T-cell (primary cell): ENCODE results near the gene MEIOC. TPM values are rescaled to one million over a fixed set of nuclear protein-coding genes. Genes with fewer than 3 reads are reported as not detected.

Source experiments
- ATAC-seq, 4 experiments: fragments of 200-7000 bp in 3 of 4; fragments of 150-1000 bp in 1 of 4; cut with Tn5 transposase; replicated peaks in 1 of 4; 1 replicate in 3 of 4; 2 replicates in 1 of 4; pipeline ENCODE4 v1.10.0; 2021; ENCODE audit warnings: moderate library complexity in 3 of 4, mild to moderate bottlenecking in 2 of 4, moderate number of reproducible peaks in 1 of 4
- CTCF ChIA-PET, 2 donors: fragments of 300-600 bp; sonication (Branson Sonifier 250); formaldehyde crosslinking; loops; one replicate each; lab custom pipeline; 2022; ENCODE audit warnings: antibody characterized with exemption in 2 of 2; lab: Charles Lee
- POLR2A ChIA-PET, 2 donors: fragments of 300-600 bp; sonication (Branson Sonifier 250); formaldehyde crosslinking; loops; one replicate each; lab custom pipeline; 2022; ENCODE audit warnings: antibody characterized with exemption in 2 of 2; lab: Charles Lee
- DNase-seq, 35 experiments: peaks; one replicate each; pipeline versions ENCODE4 v3.0.0 to v3.0.0-alpha.2; 2013 to 2023
- H3K27ac ChIP-seq: one replicate; pipeline ENCODE4 v1.5.1; 2013; ENCODE audit warnings: low read length
- H3K27me3 ChIP-seq, 2 experiments: replicated peaks in 1 of 2; 1 replicate in 1 of 2; 2 replicates in 1 of 2; pipeline versions ENCODE4 v1.6.1 to v1.7.0; 2013; ENCODE audit warnings: low read length in 1 of 2, mixed read lengths in 1 of 2; ENCODE audit not compliant: control insufficient read depth in 2 of 2, insufficient read depth in 2 of 2; ENCODE audit errors: extremely low read depth in 1 of 2
- H3K36me3 ChIP-seq, 2 donors: 1 replicate in 1 of 2; 2 replicates in 1 of 2; pipeline versions ENCODE4 v1.6.1 to v1.7.0; 2013; ENCODE audit warnings: low read length in 1 of 2; ENCODE audit not compliant: control insufficient read depth in 2 of 2, insufficient read depth in 1 of 2; ENCODE audit errors: extremely low read depth in 1 of 2
- H3K4me1 ChIP-seq, 2 experiments: 1 replicate in 1 of 2; 2 replicates in 1 of 2; pipeline versions ENCODE4 v1.6.1 to v1.7.0; 2013; ENCODE audit warnings: low read length in 2 of 2, mixed read lengths in 1 of 2; ENCODE audit not compliant: insufficient read depth in 2 of 2, control insufficient read depth in 1 of 2; ENCODE audit errors: extremely low read depth in 1 of 2
- H3K4me3 ChIP-seq, 2 donors: 1 replicate in 1 of 2; 2 replicates in 1 of 2; pipeline versions ENCODE4 v1.5.1 to v1.7.0; 2013; ENCODE audit warnings: mild to moderate bottlenecking in 2 of 2, low read length in 1 of 2, moderate library complexity in 1 of 2; ENCODE audit not compliant: control insufficient read depth in 1 of 2; ENCODE audit errors: extremely low read depth in 1 of 2
- H3K9me3 ChIP-seq: 2 replicates; pipeline ENCODE4 v1.7.0; 2013
- H3K27ac Mint-ChIP-seq, 2 donors: one replicate each; pipeline ENCODE4 v1.8.0; 2020 to 2021; ENCODE audit warnings: mild to moderate bottlenecking in 2 of 2, mixed read lengths in 2 of 2
- H3K27me3 Mint-ChIP-seq, 2 donors: one replicate each; pipeline ENCODE4 v1.8.0; 2021 to 2022; ENCODE audit warnings: mixed read lengths in 2 of 2
- H3K36me3 Mint-ChIP-seq: one replicate; pipeline ENCODE4 v1.8.0; 2021; ENCODE audit warnings: mixed read lengths
- H3K4me1 Mint-ChIP-seq, 3 donors: one replicate each; pipeline ENCODE4 v1.8.0; 2020 to 2022; ENCODE audit warnings: mixed read lengths in 3 of 3, mild to moderate bottlenecking in 1 of 3
- H3K4me3 Mint-ChIP-seq, 3 donors: one replicate each; pipeline ENCODE4 v1.8.0; 2020 to 2022; ENCODE audit warnings: mild to moderate bottlenecking in 3 of 3, mixed read lengths in 3 of 3, moderate library complexity in 3 of 3
- H3K9me3 Mint-ChIP-seq, 3 donors: one replicate each; pipeline ENCODE4 v1.8.0; 2020 to 2022; ENCODE audit warnings: mixed read lengths in 3 of 3
- WGBS: methylation state at CpG from one replicate; pipeline ENCODE4 v1.1.5; 2013; ENCODE audit warnings: missing lambda C conversion rate; ENCODE audit not compliant: insufficient coverage; 5-methylcytosine and 5-hydroxymethylcytosine counted together
- total RNA-seq, 35 experiments: library from RNA in 6 of 35; stranded (reverse) in 6 of 35; fragments of 120-200 nt in 1 of 35; gene quantifications; one replicate each; pipeline versions ENCODE4 v1.2.1 to v1.2.4 and lab custom pipeline; 2013 to 2026

Gene MEIOC
- total RNA-seq, 5 donors from 2014 or later (not counting 1 experiment from before 2014, with no cell fraction given), result 0.72 TPM; not detected in 4

- H3K27ac ChIP-seq, result no peak overlapping the region
- no peak overlapping the region for H3K27ac Mint-ChIP-seq
- DNase-seq (no peak), ATAC-seq (peak in 2 of 4 experiments; percentile 17)
- H3K4me3 Mint-ChIP-seq, result no peak overlapping the region
- no peaks in the 10 kb centered on the region for H3K9me3 Mint-ChIP-seq
- peaks cover 15 to 16% of the 10 kb centered on the region in 2 experiments for H3K4me1 ChIP-seq
- CTCF ChIA-PET, result interaction anchor here (0.5 to 1.2 kb wide), 4 partner anchors 14 to 195 kb away, joined by 3 to 5 read pairs (median 4); no protein-coding TSS in a partner anchor
- no peaks in the 10 kb centered on the region for H3K36me3 Mint-ChIP-seq
- H3K27me3 Mint-ChIP-seq, result peaks cover 0 to 8% of the 10 kb centered on the region in 2 donors
- H3K4me3 ChIP-seq, result peak overlapping the region; percentile 77 to 100
- H3K4me1 Mint-ChIP-seq, result peaks cover 0 to 6% (median 5%) of the 10 kb centered on the region in 3 donors
- POLR2A ChIA-PET, result no interaction called here
- peaks cover 0 to 6% of the 10 kb centered on the region in 2 experiments for H3K27me3 ChIP-seq
- no peaks in the 10 kb centered on the region for H3K36me3 ChIP-seq
- no peaks in the 10 kb centered on the region for H3K9me3 ChIP-seq
- WGBS, result 19% methylated on average over 4 of the region's 4 CpGs
Measured at GRCh38 chr17:44707755-44708400, 51.6 kb downstream of the MEIOC start.

- Mint-ChIP-seq H3K4me3 (no peak within 1 kb of the TSS), H3K4me1 (peaks cover 0 to 6% (median 5%) of the 10 kb centered on the region in 3 donors), H3K27ac (no peak within 1 kb of the TSS), H3K27me3 (peaks cover 0 to 8% of the 10 kb centered on the region in 2 donors), H3K9me3 (no peaks in the 10 kb centered on the region), H3K36me3 (no peaks in the 10 kb centered on the region)
- Histone ChIP-seq H3K9me3 (no peaks in the 10 kb centered on the region), H3K27ac (no peak within 1 kb of the TSS), H3K4me1 (peaks cover 15 to 16% of the 10 kb centered on the region in 2 experiments), H3K4me3 (peak within 1 kb of the TSS; percentile 77 to 100), H3K27me3 (peaks cover 0 to 3% of the 10 kb centered on the region in 2 experiments), H3K36me3 (no peaks in the 10 kb centered on the region)
- DNase-seq (peak; percentile 61 to 94 (median 79)), ATAC-seq (peak; percentile 93 to 97 (median 96))
- CTCF ChIA-PET, result interaction anchor here (0.5 to 1.2 kb wide), 3 partner anchors 14 to 194 kb away, joined by 4 to 5 read pairs (median 4); no protein-coding TSS in a partner anchor
- POLR2A ChIA-PET, result no interaction called here
- WGBS, result under 1% methylated on average over 51 of the region's 52 CpGs
Measured at GRCh38 chr17:44708401-44709263, 52.4 kb downstream of the MEIOC start, which contains the start of gene DBF4B. DBF4B (plus strand) TSS chr17:44708665; CDS start chr17:44708821, 156 bp downstream.

- no peak for DNase-seq
- peaks cover 12% of the 10 kb centered on the region for H3K36me3 Mint-ChIP-seq
- H3K27me3 Mint-ChIP-seq, result no peaks in the 10 kb centered on the region
- H3K4me3 Mint-ChIP-seq, result no peak overlapping the region
- no peaks in the 10 kb centered on the region for H3K9me3 Mint-ChIP-seq
- Histone ChIP-seq H3K9me3 (no peaks in the 10 kb centered on the region), H3K27me3 (no peaks in the 10 kb centered on the region), H3K4me3 (no peak overlapping the region), H3K27ac (no peak overlapping the region), H3K4me1 (no peaks in the 10 kb centered on the region), H3K36me3 (peaks cover 5% of the 10 kb centered on the region in 2 donors)
- CTCF ChIA-PET, result no interaction called here
- 100% methylated on average over 1 of the region's 1 CpG for WGBS
- H3K27ac Mint-ChIP-seq, result no peak overlapping the region
- ATAC-seq, result no peak
- POLR2A ChIA-PET, result no interaction called here
- no peaks in the 10 kb centered on the region for H3K4me1 Mint-ChIP-seq
Measured at GRCh38 chr17:44719444-44719843, 63.2 kb downstream of the MEIOC start.

- Histone ChIP-seq H3K9me3 (no peaks in the 10 kb centered on the region), H3K36me3 (peaks cover 5 to 6% of the 10 kb centered on the region in 2 donors), H3K27me3 (no peaks in the 10 kb centered on the region), H3K4me3 (no peak overlapping the region), H3K27ac (no peak overlapping the region), H3K4me1 (no peaks in the 10 kb centered on the region)
- ATAC-seq (no peak), DNase-seq (no peak)
- H3K27me3 Mint-ChIP-seq, result no peaks in the 10 kb centered on the region
- no peak overlapping the region for H3K27ac Mint-ChIP-seq
- H3K9me3 Mint-ChIP-seq, result no peaks in the 10 kb centered on the region
- POLR2A ChIA-PET, result no interaction called here
- peaks cover 14% of the 10 kb centered on the region for H3K36me3 Mint-ChIP-seq
- H3K4me3 Mint-ChIP-seq, result no peak overlapping the region
- 85% methylated on average over 3 of the region's 5 CpGs for WGBS
- CTCF ChIA-PET, result no interaction called here
- H3K4me1 Mint-ChIP-seq, result no peaks in the 10 kb centered on the region
Measured at GRCh38 chr17:44722254-44722653, 66.0 kb downstream of the MEIOC start.

Other genes with a start within 250 kb of the MEIOC start
- 10 to 100 TPM; 68.1 to 86.0 (median 69.0) TPM for gene GPATCH8, start 153.1 kb upstream of the MEIOC start, total RNA-seq
- gene FZD2, start 99.0 kb upstream of the MEIOC start, total RNA-seq, result under 1 TPM in 3 of 5 donors, not detected in 2; 0.20 to 0.38 (median 0.38) TPM
- gene CCDC43, start 33.3 kb downstream of the MEIOC start, total RNA-seq, result 10 to 100 TPM; 15.1 to 20.4 (median 16.9) TPM
- 1 to 10 TPM; 3.8 to 7.8 (median 6.8) TPM for gene DBF4B, start 52.2 kb downstream of the MEIOC start, total RNA-seq
- 1 to 10 TPM in 1 of 5 donors, under 1 TPM in 4; 0.43 to 1.0 (median 0.68) TPM for gene ADAM11, start 102.5 kb downstream of the MEIOC start, total RNA-seq
- under 1 TPM in 3 of 5 donors, not detected in 2; 0.09 to 0.93 (median 0.30) TPM for gene GJC1, start 173.8 kb downstream of the MEIOC start, total RNA-seq
- not detected for gene HIGD1B, start 191.4 kb downstream of the MEIOC start, total RNA-seq
- 100 to 1,000 TPM in 2 of 5 donors, 10 to 100 TPM in 3; 83.1 to 127 (median 96.0) TPM for gene EFTUD2, start 243.0 kb downstream of the MEIOC start, total RNA-seq